CD1c-positive myeloid dendritic cell (primary cell): Measurements from ENCODE around the gene EDARADD.
"Not testable (repeated sequence)": the region's sequence is repeated elsewhere in the genome, so short reads cannot be mapped to it uniquely, and the experiment has no call there.

Source experiments
- DNase-seq: peaks from one replicate; pipeline ENCODE4 v3.0.0-alpha.2; 2016; ENCODE audit errors: extremely low spot score

EDARADD gene

DNA sequence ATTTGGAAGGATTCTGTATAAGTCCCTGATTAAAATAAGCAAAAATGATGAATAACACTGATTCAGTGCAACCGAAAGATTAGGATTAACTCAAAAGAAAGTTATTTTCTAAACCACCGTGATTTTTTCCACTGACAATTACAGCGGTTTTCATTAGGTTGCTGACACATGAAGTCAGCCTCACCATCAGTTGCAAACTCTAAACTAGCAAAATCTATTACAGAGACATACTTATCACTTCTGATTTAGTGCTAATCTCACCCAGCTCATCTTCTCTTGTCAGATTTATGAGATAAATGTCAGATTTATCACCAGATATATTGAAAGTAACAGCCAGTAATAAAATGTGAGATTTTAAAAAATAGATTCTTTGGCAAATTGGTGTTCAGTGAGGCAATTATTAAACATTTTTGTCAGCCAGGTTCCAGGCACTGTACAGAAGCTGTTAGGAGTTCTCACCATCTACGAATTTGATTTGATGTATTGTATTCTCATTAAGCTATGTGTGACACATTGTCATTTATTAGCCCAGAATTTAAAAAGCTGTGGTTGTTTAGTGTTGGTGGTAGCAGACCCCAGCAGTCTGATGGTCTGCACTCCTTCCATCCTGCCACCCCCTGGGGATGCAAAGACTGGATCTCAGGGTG is 92.4 kb downstream of the EDARADD start:
- no peak for DNase-seq

DNA sequence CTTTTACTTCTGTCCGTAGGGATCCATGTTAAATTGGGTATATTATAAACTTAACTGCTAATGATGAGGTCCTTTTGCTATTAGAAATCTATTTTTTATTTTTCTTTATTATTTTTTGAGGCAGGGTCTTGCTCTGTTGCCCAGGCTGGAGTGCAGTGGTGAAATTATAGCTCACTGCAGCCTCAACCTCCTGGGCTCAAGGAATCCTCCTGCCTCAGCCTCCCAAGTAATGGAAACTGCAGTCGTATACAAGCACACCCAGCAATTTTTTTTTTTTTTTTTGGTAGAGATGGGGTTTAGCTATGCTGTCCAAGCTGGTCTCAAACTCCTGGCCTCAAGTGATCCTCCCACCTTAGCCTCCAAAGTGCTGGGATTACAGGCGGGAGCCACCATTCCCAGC is 95.1 kb downstream of the EDARADD start:
- not testable (repeated sequence) for DNase-seq

DNA sequence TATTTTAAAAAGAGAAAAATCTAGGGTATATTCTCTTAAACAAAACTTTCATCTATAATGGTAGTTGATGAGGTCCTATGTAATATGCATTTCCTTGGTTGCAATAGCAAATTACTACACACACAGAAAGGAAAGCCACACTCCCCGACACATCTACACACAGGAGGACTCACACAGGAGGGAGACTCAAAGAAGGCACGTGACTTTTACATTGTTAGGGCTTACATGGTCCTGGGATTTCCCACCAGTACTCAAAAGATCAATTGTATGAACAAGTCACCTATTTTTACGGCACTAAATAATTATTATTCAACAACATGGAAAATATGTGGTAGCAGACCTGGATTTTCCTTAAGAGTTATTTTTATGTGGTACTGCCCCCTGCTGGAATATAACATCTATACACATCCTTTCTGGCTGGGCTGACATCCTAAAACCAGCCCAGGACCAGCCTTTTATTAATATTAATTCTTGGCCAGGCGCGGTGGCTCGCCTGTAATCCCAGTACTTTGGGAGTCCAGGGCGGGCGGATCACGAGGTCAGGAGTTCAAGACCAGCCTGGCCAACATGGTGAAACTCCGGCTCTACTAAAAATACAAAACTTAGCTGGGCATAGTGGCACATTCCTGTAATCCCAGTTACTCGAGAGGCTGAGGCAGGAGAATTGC is 95.8 kb downstream of the EDARADD start:
- peak; percentile 70 for DNase-seq

DNA sequence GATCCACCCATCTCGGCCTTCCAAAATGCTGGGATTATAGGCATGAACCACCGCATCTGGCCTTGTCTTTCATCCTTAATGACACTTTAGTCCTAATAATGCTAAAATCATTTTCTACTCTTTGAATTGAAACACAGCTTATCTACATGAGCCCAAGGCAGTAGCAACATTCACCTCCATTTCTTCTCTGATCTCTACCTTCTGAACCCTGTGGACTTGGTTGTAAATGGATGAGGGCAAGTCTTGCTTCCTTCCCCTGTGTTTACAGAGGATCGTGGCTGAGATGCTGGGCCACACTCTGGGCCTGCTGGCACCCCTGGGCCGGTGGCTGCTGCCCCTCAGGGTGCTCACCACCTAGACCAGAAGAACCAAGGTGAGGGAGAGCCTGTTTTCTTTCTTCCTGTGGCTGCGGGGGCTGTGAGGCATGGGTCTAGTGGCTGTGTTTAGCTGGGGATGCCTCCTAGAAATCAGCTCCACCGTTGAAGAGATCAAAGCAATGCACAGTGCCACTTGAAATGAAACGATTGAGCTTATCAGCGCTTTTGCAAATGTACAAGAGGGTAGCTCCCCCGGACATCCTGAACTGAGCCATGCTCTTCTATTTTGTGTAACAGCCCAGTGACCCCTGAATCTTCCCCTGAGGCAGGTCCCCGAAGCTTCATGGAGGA is 97.5 kb downstream of the EDARADD start:
- DNase-seq = no peak

DNA sequence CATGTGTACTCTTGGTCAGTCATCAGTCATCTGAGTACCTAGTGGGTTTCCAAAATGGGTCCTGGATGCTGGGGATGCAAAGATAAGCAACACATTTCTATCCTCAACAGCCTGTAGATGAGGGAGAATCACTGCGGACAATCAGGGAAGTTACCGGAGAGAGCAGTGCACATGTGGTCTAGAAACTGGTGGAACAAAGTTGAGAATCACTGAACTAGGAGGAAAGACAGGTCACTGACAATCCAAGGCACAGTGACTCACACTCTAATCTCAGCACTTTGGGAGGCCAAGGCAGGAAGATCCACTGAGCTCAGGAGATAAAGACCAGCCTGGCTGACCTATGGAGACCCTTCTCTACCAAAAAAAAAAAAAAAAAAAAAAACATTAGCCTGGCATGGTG is 98.3 kb downstream of the EDARADD start:
- no peak for DNase-seq

DNA sequence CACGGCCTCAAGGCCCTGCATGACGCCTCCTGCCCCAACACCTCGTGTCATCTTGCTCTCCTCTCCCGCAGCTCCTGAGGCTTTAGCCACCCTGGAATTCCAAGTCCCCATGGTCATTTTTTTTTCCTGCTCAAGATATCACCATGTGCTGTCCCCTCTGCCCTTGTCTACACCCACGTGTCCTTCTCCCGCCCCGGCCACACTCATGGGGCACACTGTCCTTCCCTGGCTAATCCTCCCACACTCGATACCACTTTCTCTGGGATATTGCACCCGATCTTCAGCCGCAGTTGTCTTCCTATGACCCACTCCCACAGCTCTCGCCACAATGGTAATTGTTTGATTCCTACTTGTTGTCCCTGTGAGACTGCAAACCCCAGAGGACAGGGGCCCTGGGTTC is 100.0 kb downstream of the EDARADD start:
- DNase-seq = no peak

DNA sequence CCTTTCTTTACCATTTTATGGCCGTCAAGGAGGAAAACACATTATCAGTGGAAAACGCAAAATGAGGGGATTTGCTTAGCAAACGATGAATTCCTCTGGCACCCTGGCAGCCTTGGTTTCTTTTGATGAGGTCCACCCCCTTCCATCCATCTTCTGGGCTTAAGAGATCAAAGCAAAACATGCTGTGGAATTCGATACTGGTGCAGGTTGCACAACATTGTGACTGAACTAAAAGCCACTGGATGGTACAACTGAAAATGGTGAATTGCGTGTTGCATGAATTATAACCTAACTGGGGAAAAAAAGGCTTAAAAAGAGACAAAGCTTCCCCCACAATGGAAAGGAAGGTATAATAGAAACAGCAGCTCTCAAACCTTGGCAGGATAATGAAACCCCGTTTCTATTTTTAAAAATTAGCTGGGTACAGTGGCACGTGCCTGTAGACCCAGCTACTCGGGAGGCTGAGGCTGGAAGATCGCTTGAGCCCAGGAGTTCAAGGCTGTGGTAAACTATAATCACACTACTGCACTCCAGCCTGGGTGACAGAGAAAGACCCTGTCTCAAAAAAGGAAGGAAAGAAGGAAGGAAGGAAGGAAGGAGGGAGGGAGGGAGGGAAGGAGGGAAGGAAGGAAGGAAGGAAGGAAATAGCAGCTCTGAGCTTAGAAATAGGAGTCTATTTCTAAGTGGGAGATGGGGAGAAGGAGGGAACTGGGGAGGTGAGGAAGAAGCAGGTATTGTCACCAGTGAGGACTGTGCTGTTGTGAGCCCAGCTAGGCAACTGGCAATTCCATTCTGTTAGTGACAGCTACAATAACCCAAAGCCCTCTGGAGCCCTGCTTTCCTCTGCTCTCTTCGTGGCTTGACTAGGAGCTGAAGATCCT is 100.7 kb downstream of the EDARADD start:
- DNase-seq = no peak

DNA sequence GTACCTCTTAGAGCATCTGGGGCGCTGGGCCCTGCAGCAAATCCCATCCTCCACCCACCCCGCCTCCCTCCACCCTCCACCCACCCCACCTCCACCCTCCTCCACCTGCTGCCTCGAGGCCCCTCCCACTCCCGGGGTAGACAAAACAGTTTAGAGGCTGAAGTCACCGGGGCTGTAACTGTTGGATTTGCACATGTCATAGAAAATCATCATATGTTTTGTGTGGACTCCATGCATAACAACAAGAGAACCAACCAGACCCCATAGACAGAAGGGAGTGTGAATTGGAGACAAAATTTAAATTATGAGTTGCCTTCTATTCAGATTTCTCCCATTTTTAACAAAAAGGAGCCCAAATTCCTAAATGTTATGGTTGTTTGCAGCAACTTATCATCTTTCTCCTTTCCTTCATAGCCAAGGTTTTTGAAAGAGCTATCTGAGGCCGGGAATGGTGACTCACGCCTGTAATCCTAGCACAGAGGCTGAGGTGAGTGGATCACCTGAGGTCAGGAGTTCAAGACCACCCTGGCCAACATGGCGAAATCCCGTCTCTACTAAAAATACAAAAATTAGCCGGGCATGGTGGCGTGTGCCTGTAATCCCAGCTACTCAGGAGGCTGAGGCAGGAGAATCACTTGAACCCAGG is 101.5 kb downstream of the EDARADD start:
- no peak for DNase-seq

DNA sequence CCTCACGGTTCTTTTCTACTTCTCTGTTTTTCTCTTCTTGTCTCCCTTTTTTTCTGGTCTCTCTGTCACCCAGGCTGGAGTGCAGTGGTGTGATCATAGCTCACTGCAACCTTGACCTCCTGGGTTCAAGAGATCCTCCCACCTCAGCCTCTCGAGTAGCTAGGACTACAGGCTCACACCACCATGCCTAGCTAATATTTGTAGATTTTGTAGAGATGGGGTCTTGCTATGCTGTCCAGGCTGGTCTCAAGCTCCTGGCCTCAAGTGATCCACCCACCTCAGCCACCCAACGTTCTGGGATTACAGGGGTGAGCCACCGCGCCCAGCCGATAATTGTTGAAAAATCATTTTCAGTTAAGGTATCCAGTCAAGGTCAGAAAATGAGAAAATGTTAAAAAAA is 103.8 kb downstream of the EDARADD start:
- DNase-seq = no peak

DNA sequence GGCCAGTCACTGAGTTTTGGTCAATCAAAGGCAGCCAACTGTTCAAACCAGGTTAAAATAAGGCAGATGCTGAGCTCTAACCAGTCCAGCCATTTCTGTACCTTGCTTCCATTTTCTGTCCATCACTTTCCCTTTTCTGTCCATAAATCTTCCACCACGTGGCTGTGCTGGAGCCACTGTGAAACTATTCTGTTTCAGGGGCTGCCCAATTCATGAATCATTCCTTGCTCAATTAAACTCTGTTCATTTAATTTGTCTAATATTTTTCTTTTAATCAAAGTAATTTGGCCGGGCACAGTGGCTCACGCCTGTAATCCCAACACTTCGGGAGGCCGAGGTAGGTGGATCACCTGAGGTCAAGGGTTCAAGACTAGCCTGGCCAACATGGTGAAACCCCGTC is 107.0 kb downstream of the EDARADD start:
- DNase-seq = no peak

DNA sequence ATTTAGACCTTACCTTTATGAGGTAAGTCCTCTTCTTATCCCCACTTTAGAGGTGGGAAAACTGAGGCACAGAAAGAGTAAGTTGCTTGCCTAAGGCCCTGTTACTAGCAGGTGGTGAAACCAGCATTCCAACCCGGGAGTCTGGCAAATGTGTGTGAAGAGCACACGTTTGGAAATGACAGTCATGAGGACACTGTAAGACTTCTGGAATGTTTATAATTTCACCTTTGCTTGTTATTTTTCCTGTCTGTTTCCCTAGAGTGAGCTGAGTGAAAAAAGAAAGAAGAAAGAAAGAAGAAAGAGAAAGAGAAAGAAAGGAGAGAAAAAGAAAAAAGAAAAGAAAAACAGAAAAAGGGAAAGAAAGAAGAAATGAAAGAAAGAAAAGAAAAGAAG is 108.5 kb downstream of the EDARADD start:
- no peak for DNase-seq

DNA sequence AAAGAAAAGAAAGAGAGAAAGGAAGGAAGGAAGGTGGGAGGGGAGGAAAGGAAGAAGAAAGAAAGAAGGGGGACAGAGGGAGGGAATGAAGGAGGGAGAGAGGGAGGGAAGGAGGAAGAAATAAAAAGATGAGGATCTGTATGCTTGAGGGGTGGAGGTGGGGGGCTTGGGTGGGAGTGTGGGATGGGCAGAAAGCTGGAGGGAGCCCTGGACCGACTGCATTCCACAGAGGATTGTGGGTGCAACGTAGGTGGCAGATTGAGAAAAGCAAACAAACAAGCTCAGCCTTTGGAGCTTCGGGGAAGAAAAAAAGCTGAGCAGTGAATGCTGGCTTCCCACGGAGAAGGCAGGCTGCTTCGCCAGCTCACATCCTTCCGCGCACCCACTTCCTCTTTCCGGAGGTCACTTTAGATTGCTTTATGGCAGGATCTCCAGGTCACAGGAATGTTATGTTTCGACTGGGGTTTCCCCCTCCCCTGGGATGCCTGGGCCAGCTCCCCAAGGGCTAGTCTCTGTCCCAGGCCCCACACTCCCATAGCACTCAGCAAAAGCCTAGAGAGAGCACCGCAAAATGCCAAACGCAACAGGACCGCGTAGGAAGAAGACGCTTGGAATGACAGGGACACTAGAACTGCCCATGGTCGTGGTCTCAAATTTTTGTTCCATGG is 109.0 kb downstream of the EDARADD start:
- peak; percentile 77 for DNase-seq

DNA sequence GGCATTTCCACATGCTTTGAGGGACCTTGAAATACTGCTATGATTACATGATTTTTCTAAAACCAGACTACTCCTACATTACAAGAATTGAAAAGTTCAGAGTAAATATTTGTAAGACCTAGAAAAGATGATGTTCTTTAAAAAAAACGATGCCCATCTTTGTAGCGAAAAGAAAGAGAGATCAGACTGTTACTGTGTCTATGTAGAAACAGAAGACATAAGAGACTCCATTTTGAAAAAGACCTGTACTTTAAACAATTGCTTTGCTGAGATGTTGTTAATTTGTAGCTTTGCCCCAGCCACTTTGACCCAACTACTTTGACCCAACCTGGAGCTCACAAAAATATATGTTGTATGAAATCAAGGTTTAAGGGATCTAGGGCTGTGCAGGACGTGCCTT is 110.3 kb downstream of the EDARADD start:
- DNase-seq = not testable (repeated sequence)

DNA sequence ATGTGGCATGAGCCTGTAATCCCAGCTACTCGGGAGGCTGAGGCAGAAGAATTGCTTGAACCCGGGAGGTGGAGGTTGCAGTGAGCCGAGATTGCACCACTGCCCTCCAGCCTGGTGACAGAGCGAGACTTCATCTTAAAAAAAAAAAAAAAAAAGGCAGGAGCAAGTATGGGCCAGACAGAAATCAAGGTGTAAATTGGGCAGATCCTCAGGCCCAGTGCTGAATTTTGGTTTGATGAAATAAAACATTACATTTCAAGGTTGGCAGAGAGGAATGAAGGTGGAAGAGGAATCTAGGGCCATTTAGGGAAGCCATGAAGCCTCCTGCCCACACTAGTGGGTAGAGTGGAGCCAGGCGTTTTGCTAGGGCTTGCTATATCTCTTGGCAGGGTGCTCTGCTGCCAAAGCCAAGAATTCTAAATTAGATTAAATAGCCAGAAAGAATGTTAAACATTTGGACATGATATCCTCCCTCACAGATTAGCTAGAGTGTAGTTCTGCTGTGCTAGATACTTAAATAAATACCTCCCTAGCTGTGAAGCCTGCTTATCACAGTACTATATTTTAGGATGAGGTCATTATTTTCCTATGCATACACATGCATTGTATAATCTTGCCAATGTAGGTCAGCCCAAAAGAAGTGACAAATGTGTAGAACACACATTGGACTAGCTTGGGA is 113.1 kb downstream of the EDARADD start:
- DNase-seq = no peak

DNA sequence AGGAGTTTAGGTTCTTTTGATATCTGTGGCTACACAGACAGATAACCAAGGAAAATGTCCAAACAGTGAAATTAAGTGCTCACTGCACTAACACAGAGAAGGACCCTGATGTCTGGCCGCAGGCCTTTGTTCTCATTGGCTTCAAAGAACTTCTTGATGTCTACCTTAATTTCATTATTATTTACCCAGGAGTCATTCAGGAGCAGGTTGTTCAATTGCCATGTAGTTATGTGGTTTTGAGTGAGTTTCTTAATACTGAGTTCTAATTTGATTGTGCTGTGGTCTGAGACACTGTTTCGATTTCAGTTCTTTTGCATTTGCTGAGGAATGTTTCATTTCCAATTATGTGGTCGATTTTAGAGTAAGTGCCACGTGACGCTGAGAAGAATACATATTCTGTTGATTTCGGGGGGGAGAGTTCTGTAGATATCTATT is 114.5 kb downstream of the EDARADD start:
- DNase-seq = no peak

DNA sequence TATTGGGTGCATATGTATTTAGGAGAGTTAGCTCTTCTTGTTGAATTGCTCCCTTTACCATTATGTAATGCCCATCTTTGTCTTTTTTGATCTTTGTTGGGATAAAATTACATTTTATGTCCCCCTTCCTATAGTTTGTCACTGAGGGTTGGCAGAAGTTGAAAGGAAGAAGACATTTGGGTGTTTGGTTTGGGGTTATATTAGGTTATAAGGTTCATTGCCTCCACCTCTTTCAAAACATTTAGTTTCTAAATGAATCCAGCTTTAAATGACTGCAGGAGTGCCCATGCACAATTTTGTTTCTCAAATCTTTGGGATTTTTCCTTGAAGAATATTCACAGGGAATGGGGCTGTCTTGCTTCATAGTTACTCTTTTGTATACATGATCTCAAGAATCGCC is 115.1 kb downstream of the EDARADD start:
- no peak for DNase-seq

DNA sequence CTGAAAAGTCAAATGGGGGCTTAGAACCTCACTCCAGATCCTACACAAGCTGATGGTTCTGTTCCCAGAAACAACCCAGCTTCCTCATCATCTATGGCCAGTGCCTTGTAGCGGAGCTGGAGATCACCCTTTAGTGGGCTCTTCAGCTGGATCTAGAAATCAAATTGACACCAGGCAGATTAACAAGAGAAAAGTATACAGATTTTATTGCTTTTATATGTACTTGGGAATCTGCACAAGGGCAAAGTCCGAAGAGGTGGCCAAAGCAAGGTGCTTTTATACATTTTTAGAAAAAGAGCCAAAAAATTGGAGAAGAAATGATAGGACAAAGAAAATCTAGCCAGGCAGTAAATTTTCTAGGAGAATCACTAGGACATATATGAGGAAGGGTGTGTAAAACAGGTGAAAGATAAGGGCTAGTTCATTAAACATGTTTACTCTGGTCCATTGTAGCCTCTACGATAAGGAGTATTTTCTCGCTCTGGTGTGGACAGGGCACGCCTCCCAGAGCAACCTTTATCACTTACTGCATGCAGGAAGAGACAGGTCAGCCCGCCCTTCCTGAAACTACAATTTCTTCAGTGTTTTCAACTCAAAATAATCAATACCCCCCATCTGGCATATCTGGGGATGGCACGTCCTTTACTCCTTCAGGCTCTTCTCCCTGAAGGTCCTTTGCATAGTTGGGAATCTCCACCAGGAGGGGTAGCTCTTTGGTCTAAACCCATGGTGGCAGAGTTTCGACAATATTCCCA is 115.7 kb downstream of the EDARADD start:
- no peak for DNase-seq

DNA sequence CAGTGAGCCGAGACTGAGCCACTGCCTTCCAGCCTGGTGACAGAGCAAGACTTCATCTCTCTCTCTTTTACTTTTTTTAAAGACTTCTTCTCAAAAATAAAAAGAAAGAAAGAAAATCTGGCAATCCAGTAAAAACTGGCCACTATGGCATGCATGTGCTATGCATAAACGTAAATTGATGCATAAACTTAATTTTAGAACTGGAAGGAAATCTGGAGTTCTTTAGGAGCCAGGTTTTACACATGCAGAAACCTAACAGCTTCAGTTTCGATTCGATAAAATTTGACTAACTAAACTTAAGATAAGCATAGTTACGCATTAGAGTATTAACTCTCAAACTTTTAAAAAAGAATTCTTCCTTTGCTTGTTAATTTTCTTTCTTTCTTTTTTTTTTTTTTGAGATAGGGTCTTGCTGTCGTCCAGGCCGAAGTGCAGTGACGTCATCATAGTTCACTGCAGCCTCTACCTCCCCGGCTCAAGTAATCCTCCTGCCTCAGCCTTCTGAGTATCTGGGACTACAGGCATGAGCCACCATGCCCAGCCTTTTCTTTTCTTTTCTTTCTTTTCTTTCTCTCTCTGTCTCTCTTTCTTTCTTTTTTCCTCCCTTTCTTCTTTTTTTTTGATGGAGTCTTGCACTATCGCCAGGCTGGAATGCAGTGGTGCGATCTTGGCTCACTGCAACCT is 117.8 kb downstream of the EDARADD start:
- DNase-seq = no peak
